ENCODE results near the gene OXGR1.

DNA sequence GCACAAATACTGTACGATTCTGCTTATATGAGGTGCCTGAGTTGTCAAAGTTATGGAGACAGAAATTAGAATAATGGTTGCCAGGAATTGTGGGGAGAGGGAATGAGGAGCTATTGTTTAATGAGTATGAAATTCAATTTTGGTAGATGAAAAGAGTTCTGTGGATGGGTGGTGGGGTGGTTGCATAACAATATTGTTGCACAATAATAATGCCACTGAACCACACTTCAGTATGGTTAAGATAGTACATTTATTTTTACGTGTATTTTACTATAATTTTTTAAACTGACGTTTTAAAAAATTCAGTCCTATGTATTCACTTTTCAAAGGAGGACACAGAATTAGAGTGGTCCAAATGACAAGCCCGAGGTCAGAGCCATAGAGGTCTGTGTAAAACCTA is 1.8 kb upstream of the OXGR1 start:
- TF ChIP-seq, protein P1, sequence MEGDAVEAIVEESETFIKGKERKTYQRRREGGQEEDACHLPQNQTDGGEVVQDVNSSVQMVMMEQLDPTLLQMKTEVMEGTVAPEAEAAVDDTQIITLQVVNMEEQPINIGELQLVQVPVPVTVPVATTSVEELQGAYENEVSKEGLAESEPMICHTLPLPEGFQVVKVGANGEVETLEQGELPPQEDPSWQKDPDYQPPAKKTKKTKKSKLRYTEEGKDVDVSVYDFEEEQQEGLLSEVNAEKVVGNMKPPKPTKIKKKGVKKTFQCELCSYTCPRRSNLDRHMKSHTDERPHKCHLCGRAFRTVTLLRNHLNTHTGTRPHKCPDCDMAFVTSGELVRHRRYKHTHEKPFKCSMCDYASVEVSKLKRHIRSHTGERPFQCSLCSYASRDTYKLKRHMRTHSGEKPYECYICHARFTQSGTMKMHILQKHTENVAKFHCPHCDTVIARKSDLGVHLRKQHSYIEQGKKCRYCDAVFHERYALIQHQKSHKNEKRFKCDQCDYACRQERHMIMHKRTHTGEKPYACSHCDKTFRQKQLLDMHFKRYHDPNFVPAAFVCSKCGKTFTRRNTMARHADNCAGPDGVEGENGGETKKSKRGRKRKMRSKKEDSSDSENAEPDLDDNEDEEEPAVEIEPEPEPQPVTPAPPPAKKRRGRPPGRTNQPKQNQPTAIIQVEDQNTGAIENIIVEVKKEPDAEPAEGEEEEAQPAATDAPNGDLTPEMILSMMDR (IDR thresholded peaks at IDR 0.05) = no peak
- TF ChIP-seq POLR2A (IDR thresholded peaks at IDR 0.05) = no peak
